ENCODE results near the gene FAM53B.

FAM53B gene

GRCh38 chr10:124694481-124695220 is 49.5 kb downstream of the FAM53B start:
- DNase-seq, result no peak

GRCh38 chr10:124693801-124694416 is 50.3 kb downstream of the FAM53B start:
- no peak for DNase-seq

GRCh38 chr10:124693396-124693795 is 50.8 kb downstream of the FAM53B start:
- DNase-seq, result peak; percentile 67

DNA sequence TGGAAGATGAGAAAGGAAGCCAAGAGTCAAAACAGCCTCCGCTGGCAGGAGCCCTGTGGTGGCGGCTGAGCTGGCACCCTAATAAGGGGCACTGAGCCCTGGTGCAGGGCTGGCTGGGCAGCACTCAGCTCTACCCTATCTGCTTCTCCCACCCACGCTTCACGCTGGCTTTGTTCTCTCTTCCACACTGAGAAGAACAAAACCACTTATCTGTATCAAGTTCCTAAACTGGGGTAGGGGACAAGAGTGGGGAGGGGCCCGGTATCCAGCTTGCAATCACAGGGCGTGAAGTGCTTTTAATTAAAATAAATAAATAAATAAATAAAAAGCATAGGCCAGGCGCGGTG is 52.1 kb downstream of the FAM53B start:
- DNase-seq, result peak; percentile 15

DNA sequence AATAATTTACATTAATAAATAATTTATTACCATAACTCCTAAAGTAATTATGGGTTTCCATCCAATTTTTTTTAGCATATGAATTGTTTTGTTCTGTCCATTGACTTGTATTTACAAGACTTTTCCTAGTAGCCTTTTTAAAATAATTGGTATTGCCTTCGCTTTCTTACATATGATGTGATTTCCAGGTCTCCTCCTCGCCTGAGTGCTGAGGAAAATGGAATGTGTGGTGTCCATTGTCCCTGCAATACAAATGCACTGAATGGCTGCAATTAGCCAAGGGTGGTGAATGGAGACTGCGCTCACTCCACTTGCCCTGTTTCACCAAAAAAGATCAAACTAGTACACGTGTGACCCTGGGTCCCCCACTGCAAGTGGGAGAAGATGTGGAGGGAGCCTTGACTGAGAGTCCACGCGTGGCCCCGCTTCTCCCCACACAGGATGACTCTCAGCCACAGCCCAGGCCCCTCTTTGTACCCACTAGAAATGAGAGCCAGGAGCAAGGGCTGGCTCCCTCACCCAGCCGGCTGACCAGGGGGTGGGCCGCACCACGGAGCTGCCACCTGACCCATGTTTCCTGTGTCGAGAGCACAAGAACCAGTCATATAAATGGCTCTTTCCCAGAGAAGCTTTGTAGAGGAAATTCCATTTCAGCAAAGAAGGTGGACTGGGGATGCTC is 52.6 kb downstream of the FAM53B start:
- no peak for DNase-seq

DNA sequence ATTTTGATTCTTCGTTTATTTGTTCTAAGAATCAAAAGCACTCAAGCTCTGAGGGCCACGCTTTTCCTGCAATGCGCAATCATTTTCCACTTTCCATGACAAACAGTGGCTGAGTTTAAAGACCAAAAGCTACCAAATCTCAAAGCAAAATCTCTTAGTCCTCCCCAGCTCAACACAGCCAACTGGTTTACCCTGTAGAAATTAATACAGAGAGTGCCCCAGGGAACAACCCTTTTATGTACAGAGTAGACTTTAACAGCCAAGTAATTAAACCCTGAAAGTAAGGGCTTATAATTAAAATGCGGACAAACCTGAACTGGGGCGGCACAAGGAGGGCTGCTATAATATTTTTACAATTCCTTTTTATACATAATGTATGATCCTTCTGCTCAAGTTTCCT is 53.2 kb downstream of the FAM53B start:
- DNase-seq, result no peak

DNA sequence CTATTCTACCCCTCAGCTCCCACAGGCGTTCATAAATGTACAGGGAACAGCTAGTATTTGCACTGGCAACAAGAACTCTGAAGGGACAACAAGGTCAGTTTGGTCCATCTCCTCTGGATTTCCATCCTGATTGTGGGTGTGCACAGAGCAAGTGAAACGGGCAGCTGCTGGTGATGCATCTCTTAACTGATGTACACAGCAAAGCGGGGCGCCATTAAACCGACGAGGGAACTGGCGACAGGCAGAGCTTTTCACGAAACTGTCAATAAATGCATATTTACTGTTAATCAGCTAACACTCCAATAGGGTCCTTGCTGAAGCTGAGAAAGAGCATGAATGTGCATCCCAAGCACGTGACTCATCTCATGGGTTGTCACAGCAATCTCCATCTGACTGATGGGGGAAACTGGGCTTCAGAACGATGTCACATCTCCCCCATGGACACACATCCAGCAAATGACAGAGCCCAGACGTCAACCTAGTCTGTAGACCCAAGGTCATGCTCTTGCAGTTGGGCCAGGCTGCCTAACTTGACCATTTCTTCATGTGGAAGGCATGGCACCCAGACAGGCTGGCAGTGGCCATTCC is 54.2 kb downstream of the FAM53B start:
- no peak for DNase-seq

- peak; percentile 66 for DNase-seq
Measured at GRCh38 chr10:124688889-124689670, 55.1 kb downstream of the FAM53B start.

GRCh38 chr10:124688386-124688785 is 55.8 kb downstream of the FAM53B start:
- no peak for DNase-seq

- DNase-seq, result no peak
Measured at GRCh38 chr10:124686707-124687376, 57.3 kb downstream of the FAM53B start.

GRCh38 chr10:124685261-124685660 is 58.9 kb downstream of the FAM53B start:
- no peak for DNase-seq

DNA sequence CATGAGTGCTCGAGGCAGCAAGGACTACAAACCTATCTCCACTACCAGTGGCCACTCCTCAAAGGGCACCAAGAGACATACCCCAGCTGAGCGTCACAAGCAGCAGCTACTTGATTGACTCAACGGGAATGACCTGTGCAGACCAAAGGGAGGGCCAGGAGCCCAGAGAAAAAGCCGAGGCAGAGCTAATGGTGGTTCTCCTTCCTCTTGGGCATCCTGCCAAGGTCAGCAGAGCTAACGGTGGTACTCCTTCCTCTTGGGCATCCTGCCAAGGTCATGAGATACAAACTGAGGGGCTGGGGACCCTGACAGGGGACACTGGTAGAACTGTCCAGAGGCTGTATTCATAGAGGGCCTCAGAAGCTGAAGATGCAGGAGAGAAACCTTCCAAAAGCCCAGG is 60.4 kb downstream of the FAM53B start:
- DNase-seq, result peak; percentile 23

DNA sequence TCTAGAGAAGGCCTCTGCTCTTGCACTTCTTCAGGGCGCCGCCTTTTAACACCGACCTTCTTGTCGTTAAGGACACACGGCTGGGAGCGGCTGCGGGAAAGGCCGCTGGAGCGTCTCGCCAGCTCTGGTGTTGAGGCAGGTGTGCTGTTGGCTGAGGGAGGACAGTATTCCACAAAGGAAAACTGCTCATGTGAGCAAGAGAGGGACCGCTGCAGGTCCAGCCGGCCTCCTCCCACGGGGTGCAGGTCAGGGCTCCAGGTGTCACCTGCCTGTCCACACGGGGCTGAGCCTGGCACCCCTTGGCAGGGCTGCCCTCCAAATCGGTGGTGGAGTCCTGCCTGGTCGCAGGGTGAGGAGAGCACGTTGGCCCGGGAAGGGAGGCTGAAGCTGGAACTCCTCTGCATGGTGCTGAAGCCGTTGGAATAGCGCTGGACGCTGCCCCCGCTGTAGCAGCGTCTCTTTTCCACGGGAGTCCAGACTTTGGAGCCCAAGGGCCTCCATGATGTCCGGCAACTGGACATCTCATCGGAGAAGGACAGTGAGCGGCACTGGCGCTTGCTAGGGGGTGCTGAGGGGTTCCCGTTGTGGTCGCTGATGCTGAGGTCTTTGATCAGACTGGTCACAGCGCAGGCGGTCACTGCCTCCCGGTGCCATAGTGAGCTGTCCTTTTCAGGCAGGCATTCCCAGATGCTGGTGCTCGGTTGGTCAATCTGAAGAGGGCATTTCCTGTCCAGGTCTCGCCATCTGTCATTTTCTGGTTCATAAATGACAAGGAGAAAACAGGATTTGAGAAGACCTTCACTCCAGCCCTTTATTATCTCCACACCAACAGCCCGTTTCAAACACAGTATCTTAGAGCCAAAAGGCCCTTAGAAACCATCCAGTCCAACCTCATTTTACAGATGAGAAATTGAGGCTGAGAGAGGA is 62.3 kb downstream of the FAM53B start:
- DNase-seq, result no peak

- no peak for DNase-seq
Measured at GRCh38 chr10:124681091-124681490, 63.1 kb downstream of the FAM53B start.

DNA sequence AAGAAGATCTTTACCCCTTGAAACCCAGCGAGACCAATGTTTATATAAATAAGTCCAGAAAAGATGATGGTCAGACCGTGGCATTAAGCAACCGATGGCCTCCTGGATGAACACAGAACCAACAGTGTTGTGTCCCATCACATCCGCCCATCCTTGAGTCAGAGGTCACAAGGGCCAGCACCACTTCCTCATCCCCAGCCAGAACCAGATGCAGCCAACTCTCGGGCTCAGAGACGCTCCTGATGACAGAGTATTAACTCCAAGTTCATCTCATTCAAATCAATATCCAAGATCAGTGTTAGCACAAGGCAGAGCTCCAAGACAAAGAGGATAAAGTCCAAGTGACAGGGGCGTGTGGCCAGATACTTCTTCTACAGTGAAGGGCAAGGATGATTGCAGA is 63.5 kb downstream of the FAM53B start:
- DNase-seq, result no peak

- no peak for DNase-seq
Measured at GRCh38 chr10:124679401-124679800, 64.8 kb downstream of the FAM53B start.

GRCh38 chr10:124678557-124679240 is 65.5 kb downstream of the FAM53B start:
- DNase-seq, result no peak

DNA sequence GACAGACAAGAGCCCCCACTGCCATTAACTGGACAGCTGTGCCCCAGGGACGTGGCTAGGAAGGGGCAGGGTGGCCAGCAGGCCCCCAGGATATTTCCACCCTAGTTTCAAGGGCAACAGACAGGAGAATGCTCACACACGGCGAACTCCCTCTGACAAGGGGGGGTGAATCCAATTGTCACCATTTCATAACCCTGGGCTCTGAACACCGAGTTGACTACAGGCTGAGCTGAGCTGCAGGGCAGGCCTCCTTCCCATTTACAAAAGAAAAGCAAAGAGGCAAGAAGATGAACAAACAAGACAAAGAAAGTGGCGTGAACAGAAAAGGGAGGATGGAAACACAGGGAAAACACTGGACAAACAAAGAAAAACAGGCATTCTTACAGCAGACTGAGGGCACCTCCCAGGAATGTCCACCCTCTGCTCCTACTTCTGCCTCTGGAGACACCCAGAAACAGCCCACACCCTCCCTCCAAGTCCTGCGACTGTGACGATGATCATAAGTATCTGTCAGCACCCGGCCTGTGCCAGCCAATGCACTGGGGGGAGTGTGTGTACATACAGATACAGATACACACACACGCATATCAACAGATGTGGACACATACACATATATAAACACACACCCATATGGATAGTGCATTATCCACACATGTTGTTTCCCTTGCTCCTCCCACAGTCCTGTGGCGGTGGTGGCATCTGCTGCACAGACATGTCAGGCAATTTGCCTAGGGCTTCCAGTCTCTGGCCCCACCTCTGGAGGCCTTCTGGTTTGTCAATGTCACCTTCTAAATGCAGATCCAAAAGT is 66.2 kb downstream of the FAM53B start:
- DNase-seq, result no peak

DNA sequence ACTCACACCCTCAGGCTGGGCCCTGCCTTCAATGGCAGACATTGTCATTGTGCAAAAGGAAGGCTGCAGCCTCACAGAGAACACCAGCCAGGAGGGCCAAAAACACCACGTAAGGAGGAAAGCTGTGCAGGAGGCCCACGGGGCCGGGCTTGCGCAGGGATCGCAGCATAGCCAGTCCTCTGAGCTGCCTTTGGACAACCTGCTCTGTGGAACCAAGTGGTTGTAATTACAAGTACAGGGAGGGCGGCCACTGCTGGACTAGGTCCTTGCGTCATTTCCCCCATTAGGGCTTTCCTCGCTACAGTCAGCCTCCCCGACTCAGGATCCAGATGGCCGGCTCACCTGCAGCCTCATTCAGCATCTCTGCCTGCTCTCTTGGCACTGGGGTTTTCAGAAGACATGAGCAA is 66.9 kb downstream of the FAM53B start:
- no peak for DNase-seq
